Heart left ventricle (tissue), 13 donors: ENCODE results near the gene NSD1.

Experiments
- POLR2A ChIP-seq, 2 donors: fragments of 450-650 bp; IDR thresholded peaks; one replicate each; pipeline ENCODE4 v1.6.1; 2017; ENCODE audit warnings: antibody characterized with exemption in 2 of 2, mild to moderate bottlenecking in 2 of 2, moderate library complexity in 2 of 2
- TF ChIP-seq, protein P1 (sequence below), 12 donors: fragments of 200-600 bp; sonication (generic) in 4 of 12; IDR thresholded peaks; one replicate each; pipeline versions ENCODE4 v1.5.0 to v1.8.0; 2018 to 2022; ENCODE audit warnings: antibody characterized with exemption in 12 of 12, mild to moderate bottlenecking in 5 of 12
- donor health status: ischemic (EF 13 %, LVEDD 7.1; RV severe dilation, severe dysfunction).
- donor health status: DM: no; HTN: yes; CAD: no.
- donor health status: DM: no; HTN: no; CAD: no.
- donor health status: ischemic (EF 25% LVEDD 6.9; RV normal size, moderate dysfunction).
- donor health status: ischemic (EF 25% LVEDD 5.7; RV mildly dilated, moderate dysfunction).
- donor health status: ischemic (EF 35%, LVEDD 5.7; RV mildly dilated, moderate dysfunction).
- donor health status: nonischemic (EF 11% LVEDD 7.7; RV severe dilation, severe dysfunction).
- donor health status: DM: yes; HTN: yes; CAD: no.
- donor health status: PGD.
- donor health status: ischemic (EF 29% LVEDD 5.4; RV normal size, mild dysfunction).
- donor health status: nonischemic (EF 23%, LVEDD 6.1; RV moderate dilation, normal function).

DNA sequence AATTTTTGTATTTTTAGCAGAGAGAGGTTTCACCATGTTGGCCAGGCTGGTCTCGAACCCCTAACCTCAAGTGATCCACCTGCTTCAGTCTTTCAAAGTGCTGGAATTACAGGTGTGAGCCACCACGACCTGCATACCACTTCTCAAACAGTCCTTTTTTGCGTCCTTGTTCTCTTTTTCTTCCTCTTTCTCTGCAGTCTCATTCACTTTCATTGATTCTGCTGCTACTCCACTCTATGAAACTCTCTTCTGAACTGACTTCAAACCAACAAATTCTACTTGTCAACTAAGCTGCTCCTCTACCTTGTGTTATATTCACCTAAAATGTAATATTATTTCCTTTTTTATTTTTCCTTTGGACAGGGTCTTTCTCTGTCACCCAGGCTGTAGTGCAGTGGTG lies 7.9 kb downstream of the NSD1 start:
- TF ChIP-seq POLR2A (IDR thresholded peaks at IDR 0.05), result no peak
- TF ChIP-seq, protein P1, sequence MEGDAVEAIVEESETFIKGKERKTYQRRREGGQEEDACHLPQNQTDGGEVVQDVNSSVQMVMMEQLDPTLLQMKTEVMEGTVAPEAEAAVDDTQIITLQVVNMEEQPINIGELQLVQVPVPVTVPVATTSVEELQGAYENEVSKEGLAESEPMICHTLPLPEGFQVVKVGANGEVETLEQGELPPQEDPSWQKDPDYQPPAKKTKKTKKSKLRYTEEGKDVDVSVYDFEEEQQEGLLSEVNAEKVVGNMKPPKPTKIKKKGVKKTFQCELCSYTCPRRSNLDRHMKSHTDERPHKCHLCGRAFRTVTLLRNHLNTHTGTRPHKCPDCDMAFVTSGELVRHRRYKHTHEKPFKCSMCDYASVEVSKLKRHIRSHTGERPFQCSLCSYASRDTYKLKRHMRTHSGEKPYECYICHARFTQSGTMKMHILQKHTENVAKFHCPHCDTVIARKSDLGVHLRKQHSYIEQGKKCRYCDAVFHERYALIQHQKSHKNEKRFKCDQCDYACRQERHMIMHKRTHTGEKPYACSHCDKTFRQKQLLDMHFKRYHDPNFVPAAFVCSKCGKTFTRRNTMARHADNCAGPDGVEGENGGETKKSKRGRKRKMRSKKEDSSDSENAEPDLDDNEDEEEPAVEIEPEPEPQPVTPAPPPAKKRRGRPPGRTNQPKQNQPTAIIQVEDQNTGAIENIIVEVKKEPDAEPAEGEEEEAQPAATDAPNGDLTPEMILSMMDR (IDR thresholded peaks at IDR 0.05), result no peak
